ENCODE data around the gene RPS3A.

Gene RPS3A

DNA sequence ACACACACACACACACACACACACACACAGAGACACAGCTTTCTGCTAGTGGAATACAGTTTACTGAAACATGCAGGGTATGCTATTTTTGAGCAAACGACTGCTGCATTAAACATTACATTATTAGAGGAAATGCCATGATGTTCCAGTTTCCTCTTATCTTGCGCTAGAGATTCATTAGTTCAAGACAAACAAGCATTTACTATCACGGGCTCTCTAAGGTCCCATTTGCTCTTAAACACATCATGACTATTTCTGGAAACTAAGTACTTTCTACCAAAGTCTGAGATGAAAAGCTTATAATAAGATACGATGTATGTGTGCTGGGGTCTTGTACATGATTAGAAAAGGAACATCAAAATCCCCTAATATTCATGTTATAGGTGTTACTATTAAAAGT, 48.8 kb downstream of the RPS3A start (continued):
- TF ChIP-seq ZNF777 (tag by site-specific recombination; IDR thresholded peaks at IDR 0.05; ENCODE audit: borderline replicate concordance) (no peak), ZBTB48 (tag by site-specific recombination; IDR thresholded peaks at IDR 0.05) (no peak), ZNF529 (tag by site-specific recombination; IDR thresholded peaks at IDR 0.05; ENCODE audit: insufficient replicate concordance) (no peak)

DNA sequence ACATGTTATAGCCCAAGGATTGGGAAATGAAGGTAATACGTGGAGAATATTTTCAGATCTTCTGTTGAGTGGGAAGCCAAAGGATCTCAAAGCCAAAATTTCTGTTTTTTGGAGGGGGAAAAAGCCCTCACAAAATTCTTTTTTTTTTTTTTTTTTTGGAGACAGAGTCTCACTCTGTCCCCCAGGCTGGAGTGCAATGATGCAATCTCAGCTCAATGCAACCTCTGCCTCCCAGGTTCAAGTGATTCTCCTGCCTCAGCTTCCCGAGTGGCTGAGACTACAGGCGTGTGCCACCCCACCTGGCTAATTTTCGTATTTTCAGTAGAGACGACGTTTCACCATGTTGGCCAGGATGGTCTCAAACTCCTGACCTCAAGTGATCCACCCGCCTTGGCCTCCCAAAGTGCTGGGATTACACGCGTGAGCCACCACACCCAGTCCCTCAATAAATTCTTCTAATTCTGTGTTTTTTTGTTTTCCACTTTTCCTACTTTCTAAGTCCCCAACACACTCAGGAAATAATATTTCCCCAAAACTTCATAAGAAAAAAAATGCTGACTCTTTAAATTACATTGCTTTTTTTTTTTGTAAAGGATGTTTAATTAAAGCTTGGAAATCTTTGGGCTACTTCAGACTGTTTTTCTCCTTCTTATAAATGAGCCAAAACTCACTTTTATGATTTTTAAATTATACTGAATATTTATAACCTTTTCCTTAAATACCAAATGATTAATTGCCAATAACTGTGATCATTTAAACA, 51.6 kb downstream of the RPS3A start:
- TF ChIP-seq, protein P1, sequence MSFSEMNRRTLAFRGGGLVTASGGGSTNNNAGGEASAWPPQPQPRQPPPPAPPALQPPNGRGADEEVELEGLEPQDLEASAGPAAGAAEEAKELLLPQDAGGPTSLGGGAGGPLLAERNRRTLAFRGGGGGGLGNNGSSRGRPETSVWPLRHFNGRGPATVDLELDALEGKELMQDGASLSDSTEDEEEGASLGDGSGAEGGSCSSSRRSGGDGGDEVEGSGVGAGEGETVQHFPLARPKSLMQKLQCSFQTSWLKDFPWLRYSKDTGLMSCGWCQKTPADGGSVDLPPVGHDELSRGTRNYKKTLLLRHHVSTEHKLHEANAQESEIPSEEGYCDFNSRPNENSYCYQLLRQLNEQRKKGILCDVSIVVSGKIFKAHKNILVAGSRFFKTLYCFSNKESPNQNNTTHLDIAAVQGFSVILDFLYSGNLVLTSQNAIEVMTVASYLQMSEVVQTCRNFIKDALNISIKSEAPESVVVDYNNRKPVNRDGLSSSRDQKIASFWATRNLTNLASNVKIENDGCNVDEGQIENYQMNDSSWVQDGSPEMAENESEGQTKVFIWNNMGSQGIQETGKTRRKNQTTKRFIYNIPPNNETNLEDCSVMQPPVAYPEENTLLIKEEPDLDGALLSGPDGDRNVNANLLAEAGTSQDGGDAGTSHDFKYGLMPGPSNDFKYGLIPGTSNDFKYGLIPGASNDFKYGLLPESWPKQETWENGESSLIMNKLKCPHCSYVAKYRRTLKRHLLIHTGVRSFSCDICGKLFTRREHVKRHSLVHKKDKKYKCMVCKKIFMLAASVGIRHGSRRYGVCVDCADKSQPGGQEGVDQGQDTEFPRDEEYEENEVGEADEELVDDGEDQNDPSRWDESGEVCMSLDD (tag by site-specific recombination; IDR thresholded peaks at IDR 0.05) = no peak
- no peak for TF ChIP-seq ZNF133 (tag by site-specific recombination; IDR thresholded peaks at IDR 0.05)
- TF ChIP-seq ZNF473 (tag by site-specific recombination; IDR thresholded peaks at IDR 0.05) = no peak
- TF ChIP-seq ZNF155 (tag by site-specific recombination; IDR thresholded peaks at IDR 0.05) = no peak
- TF ChIP-seq, protein P2, sequence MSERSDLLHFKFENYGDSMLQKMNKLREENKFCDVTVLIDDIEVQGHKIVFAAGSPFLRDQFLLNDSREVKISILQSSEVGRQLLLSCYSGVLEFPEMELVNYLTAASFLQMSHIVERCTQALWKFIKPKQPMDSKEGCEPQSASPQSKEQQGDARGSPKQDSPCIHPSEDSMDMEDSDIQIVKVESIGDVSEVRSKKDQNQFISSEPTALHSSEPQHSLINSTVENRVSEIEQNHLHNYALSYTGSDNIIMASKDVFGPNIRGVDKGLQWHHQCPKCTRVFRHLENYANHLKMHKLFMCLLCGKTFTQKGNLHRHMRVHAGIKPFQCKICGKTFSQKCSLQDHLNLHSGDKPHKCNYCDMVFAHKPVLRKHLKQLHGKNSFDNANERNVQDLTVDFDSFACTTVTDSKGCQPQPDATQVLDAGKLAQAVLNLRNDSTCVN (tag by site-specific recombination; optimal IDR thresholded peaks at IDR 0.05) = no peak
- TF ChIP-seq OSR2 (tag by site-specific recombination; IDR thresholded peaks at IDR 0.05) = no peak
- TF ChIP-seq ZNF830 (tag by site-specific recombination; IDR thresholded peaks at IDR 0.05; ENCODE audit: low read depth) = no peak
- no peak for TF ChIP-seq ZNF112 (tag by site-specific recombination; IDR thresholded peaks at IDR 0.05)
- no peak for TF ChIP-seq ZNF555 (tag by site-specific recombination; conservative IDR thresholded peaks at IDR 0.05)
- TF ChIP-seq ZFHX2 (tag by site-specific recombination; conservative IDR thresholded peaks at IDR 0.05) = no peak
- POLR2A ChIA-PET = no interaction called here
- Histone ChIP-seq H3K36me3 (ENCODE audit: control insufficient read depth in 2 of 2, insufficient read depth in 1 of 2, low read length in 2 of 2) (peaks cover 0 to 3% of the 10 kb centered on the region in 2 experiments; a peak in 2 of 3 replicates), H3K9me3 (ENCODE audit: control insufficient read depth, insufficient read depth, low read depth, low read length) (no peaks in the 10 kb centered on the region), H3K4me3 (ENCODE audit: low read depth, low read length) (no peak overlapping the region), H3K27ac (ENCODE audit: extremely low read depth, low read depth, low read length) (no peak overlapping the region), H3K4me1 (ENCODE audit: control insufficient read depth, insufficient read depth, low read length) (no peaks in the 10 kb centered on the region)
- CTCF ChIA-PET = no interaction called here

DNA sequence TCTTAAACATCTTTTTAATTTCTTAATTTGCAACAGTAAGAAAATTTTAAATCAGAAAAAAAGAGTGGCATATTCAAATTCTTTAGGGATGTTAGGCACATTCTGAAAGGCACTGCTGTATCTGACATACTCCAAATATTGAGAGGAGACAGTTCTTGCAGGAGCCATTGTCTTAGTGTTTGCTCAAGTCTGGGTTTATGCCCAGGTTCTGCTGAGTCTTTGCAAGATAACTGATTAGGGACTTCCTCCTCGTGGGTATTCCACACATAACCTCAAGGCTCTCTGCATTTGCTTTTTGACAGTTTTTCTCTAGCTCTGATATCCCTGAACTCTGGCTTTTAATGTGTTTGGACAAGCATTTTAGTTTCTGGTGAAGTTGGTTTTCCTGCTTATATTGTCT, 52.6 kb downstream of the RPS3A start:
- CTCF ChIA-PET = no interaction called here
- POLR2A ChIA-PET = no interaction called here
- TF ChIP-seq, protein P3, sequence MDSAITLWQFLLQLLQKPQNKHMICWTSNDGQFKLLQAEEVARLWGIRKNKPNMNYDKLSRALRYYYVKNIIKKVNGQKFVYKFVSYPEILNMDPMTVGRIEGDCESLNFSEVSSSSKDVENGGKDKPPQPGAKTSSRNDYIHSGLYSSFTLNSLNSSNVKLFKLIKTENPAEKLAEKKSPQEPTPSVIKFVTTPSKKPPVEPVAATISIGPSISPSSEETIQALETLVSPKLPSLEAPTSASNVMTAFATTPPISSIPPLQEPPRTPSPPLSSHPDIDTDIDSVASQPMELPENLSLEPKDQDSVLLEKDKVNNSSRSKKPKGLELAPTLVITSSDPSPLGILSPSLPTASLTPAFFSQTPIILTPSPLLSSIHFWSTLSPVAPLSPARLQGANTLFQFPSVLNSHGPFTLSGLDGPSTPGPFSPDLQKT (IDR thresholded peaks at IDR 0.05; ENCODE audit: borderline replicate concordance, low read depth, low read length) = no peak
- TF ChIP-seq, protein P4, sequence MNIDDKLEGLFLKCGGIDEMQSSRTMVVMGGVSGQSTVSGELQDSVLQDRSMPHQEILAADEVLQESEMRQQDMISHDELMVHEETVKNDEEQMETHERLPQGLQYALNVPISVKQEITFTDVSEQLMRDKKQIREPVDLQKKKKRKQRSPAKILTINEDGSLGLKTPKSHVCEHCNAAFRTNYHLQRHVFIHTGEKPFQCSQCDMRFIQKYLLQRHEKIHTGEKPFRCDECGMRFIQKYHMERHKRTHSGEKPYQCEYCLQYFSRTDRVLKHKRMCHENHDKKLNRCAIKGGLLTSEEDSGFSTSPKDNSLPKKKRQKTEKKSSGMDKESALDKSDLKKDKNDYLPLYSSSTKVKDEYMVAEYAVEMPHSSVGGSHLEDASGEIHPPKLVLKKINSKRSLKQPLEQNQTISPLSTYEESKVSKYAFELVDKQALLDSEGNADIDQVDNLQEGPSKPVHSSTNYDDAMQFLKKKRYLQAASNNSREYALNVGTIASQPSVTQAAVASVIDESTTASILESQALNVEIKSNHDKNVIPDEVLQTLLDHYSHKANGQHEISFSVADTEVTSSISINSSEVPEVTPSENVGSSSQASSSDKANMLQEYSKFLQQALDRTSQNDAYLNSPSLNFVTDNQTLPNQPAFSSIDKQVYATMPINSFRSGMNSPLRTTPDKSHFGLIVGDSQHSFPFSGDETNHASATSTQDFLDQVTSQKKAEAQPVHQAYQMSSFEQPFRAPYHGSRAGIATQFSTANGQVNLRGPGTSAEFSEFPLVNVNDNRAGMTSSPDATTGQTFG (tag by site-specific recombination; IDR thresholded peaks at IDR 0.05; ENCODE audit: borderline replicate concordance) = no peak
- TF ChIP-seq ZNF768 (tag by site-specific recombination; IDR thresholded peaks at IDR 0.05) (no peak), ZNF138 (tag by site-specific recombination; IDR thresholded peaks at IDR 0.05; ENCODE audit: borderline replicate concordance) (no peak), ZNF510 (tag by site-specific recombination; IDR thresholded peaks at IDR 0.05; ENCODE audit: insufficient replicate concordance) (no peak), ZNF350 (tag by site-specific recombination; IDR thresholded peaks at IDR 0.05) (no peak), ZNF514 (tag by site-specific recombination; IDR thresholded peaks at IDR 0.05) (no peak), ZNF626 (tag by site-specific recombination; IDR thresholded peaks at IDR 0.05) (no peak), KLF9 (tag by site-specific recombination; IDR thresholded peaks at IDR 0.05; ENCODE audit: low read depth) (no peak), ZNF121 (tag by site-specific recombination; IDR thresholded peaks at IDR 0.05) (no peak), ZNF555 (tag by site-specific recombination; conservative IDR thresholded peaks at IDR 0.05) (no peak), HOXA7 (CRISPR knock-in tag; IDR thresholded peaks at IDR 0.05; ENCODE audit: borderline replicate concordance) (no peak)
- TF ChIP-seq, protein P5, sequence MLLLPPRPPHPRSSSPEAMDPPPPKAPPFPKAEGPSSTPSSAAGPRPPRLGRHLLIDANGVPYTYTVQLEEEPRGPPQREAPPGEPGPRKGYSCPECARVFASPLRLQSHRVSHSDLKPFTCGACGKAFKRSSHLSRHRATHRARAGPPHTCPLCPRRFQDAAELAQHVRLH (tag by site-specific recombination; IDR thresholded peaks at IDR 0.05) = no peak
- no peaks in the 10 kb centered on the region for H3K4me1 ChIP-seq (ENCODE audit: control insufficient read depth, insufficient read depth, low read length)
- peaks cover 0 to 3% of the 10 kb centered on the region in 2 experiments; a peak in 1 of 3 replicates for H3K36me3 ChIP-seq (ENCODE audit: control insufficient read depth in 2 of 2, insufficient read depth in 1 of 2, low read length in 2 of 2)
- H3K9me3 ChIP-seq (ENCODE audit: control insufficient read depth, insufficient read depth, low read depth, low read length) = no peaks in the 10 kb centered on the region
- H3K27ac ChIP-seq (ENCODE audit: extremely low read depth, low read depth, low read length) = no peak overlapping the region
- no peak overlapping the region for H3K4me3 ChIP-seq (ENCODE audit: low read depth, low read length)

Data from HEK293 (cell line).